Stimulated activated CD4-positive, alpha-beta T cell treated with anti-CD3 and anti-CD28 coated beads, Interleukin-4, amount 100 ng/mL, for 48 hours (primary cell): ENCODE measurements around the gene FAM98C.

Experiments used
- DNase-seq, 2 donors: peaks; one replicate each; pipeline ENCODE4 v3.0.0-alpha.2; 2020; ENCODE audit warnings: low read depth in 2 of 2

The FAM98C gene

DNA sequence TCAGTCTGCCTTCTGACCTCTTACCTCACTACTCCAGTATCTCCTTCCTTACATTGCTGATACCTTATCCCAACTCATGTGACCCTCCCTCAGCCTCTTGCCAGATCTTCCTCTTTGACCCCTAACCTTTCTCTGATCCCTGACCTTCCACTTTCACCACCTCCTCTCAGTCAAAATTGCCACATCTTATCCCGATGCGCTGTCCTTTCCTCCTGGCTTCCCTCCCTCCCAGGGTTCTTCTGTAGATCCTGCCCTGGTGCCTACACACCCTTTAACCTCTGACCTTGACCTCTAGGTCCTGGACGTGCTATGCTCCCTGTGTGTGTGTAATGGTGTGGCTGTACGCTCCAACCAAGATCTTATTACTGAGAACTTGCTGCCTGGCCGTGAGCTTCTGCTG is 54.3 kb downstream of the FAM98C start:
- no peak for DNase-seq

- DNase-seq, result no peak
These were observed 55.0 kb downstream of the FAM98C start for GRCh38 chr19:38457690-38458405.
